ENCODE results near the gene MICALL1.
"Not testable (repeated sequence)": the region's sequence is repeated elsewhere in the genome, so short reads cannot be mapped to it uniquely, and the experiment has no call there.

The MICALL1 gene

GRCh38 chr22:37954686-37955085 is 48.6 kb downstream of the MICALL1 start:
- in situ Hi-C loops (cut with MboI; ENCODE audit: low sequenced_read_pairs), result no loop called here

GRCh38 chr22:37955825-37956397 is 49.8 kb downstream of the MICALL1 start:
- in situ Hi-C loops (cut with MboI; ENCODE audit: low sequenced_read_pairs), result not testable (repeated sequence)

DNA sequence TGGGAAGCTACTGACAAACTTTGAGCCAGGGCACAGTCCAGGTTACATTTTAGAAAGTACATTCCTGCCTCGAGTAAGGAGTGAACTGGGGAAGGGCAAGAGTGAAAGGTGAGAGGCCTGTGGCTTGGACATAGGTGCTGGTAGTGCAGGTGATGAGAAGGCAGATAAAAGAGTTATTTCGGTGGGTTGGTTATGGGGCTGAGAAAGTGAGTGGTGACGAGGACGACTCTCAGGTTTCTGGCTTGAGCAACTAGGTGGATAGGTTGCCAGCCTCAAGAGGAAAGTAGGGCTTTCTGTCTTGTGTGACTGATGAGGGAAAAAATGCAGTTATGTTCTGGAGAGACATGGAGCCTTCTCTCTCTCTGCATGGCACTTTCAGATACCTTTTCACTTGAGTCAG is 51.1 kb downstream of the MICALL1 start:
- in situ Hi-C loops (cut with MboI; ENCODE audit: low sequenced_read_pairs), result no loop called here

GRCh38 chr22:37959231-37959825 is 53.2 kb downstream of the MICALL1 start:
- in situ Hi-C loops (cut with MboI; ENCODE audit: low sequenced_read_pairs), result no loop called here

DNA sequence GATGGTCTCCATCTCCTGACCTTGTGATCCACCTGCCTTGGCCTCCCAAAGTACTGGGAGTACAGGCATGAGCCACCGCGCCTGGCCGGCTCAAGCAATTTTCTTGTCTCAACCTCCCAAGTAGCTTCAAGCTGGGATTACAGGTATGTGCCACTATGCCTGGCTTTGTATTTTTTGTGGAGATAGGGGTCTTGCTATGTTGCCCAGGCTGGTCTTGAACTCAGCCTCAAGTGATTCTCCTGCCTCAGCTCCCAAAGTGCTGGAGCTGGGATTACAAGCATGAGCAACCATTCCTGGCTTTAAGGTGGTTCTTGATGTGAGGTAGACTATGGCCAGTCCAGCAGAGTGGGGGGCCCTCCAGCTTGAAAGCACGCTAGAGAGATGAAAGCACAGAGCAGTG is 55.0 kb downstream of the MICALL1 start:
- in situ Hi-C loops (cut with MboI; ENCODE audit: low sequenced_read_pairs), result no loop called here

GRCh38 chr22:37965940-37966664 is 60.0 kb downstream of the MICALL1 start:
- in situ Hi-C loops (cut with MboI; ENCODE audit: low sequenced_read_pairs), result no loop called here

DNA sequence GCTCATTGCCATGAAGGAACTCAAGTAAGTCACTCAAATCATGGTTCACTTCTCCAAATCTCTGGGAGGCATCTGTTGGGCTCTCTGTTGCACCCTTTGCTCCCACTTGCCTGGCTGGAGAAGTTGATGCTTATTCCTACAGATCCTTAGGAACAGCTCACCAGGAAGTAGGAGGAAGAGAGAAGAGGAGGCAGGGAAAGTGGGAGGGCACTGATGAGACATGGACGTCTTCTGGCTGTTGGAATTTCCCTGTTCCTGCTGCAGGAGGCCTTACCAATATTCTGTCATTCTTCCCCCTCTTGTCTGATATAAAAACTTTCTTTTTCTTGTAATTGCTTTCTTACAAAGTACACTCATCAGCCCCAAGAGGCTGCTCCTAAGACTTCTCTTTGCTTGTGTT is 61.0 kb downstream of the MICALL1 start:
- in situ Hi-C loops (cut with MboI; ENCODE audit: low sequenced_read_pairs), result no loop called here

GRCh38 chr22:37967637-37968451 is 61.7 kb downstream of the MICALL1 start:
- in situ Hi-C loops (cut with MboI; ENCODE audit: low sequenced_read_pairs), result no loop called here

DNA sequence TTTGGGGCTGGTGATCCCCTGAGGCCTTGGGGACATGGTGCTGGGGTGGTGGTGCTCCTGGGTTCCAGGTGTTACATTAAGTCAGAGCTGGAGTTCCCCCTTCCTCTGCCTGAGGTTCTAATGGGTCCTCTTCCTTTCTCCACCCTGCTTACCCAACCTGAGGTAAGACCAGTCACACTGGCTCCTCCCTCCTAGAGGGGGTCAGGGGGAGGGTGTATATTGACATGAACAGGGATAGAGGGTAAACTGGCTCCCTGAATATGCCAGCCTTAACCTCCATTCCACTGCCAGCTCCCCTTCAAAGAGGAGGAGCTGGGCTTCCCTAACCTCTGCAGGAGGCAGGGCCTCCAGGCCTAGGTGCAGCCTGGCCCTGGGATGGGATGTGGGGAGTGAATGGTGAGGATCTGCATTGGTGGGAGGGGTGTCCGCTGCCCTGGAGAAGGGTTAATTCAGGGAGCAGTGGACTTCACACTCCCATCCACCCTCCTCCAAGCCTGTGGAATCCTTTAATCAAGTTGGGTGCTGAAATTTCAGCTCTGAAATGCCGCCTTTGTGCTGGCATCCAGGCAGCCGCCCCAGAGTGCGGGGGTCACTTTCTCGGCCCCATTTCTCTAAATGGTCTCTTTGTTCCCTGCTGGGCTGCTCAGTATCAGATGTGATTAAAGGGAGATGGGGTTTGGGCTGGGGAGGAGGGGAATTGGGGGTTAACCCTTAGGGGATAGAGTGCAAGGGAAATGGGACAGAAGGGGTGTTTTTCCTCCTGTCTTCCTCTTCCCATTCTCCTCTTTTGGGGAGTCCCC is 62.6 kb downstream of the MICALL1 start:
- in situ Hi-C loops (cut with MboI; ENCODE audit: low sequenced_read_pairs), result no loop called here

- in situ Hi-C loops (cut with MboI; ENCODE audit: low sequenced_read_pairs), result no loop called here
These were observed 64.8 kb downstream of the MICALL1 start for GRCh38 chr22:37970864-37971263.

GRCh38 chr22:37971475-37972434 is 65.7 kb downstream of the MICALL1 start:
- in situ Hi-C loops (cut with MboI; ENCODE audit: low sequenced_read_pairs), result no loop called here

- in situ Hi-C loops (cut with MboI; ENCODE audit: low sequenced_read_pairs), result no loop called here
These were observed 66.4 kb downstream of the MICALL1 start for GRCh38 chr22:37972527-37972926.

DNA sequence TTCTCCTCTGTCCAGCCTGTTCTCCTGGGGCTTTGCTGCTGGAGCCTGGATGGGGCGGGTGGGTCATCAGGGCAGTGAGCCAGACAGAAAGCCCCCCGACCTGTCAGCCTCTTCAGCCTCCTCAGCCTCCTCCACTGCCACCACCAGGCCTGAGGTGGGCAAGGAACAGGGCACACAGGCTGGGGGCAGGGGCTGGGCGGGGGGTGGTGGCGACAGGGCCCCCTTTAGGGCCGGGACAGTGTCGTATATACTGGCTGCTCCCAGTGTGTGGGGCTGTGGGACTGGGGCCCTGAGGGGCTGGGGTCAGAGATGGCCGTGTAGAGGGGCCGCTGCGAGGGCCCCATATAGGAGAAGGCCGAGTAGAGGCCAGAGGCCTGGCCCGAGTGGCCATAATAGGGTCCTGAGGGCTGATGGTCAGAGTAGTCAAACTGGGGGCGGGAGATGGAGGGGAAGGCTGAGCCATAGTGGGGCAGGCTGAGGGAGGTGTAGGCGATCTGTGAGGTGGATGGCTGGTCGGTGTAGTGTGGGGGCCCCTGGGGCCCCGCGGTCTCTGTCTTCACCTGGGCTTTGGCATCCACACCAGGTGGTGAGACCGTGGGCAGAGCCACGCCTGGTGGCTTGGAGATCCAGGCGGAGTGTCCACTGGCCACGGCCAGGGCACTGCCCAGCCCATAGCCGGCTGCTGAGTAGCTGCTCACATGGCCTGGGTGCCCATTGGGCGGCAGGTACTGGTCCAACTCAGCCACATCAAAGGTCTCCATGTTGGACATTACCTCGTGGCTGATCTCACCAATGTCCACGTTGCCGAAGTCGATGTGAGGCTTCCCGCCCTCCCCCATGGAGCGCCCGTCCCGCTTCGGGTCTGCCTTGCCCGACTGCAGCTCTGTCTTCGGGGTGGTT is 67.4 kb downstream of the MICALL1 start:
- in situ Hi-C loops (cut with MboI; ENCODE audit: low sequenced_read_pairs), result no loop called here

DNA sequence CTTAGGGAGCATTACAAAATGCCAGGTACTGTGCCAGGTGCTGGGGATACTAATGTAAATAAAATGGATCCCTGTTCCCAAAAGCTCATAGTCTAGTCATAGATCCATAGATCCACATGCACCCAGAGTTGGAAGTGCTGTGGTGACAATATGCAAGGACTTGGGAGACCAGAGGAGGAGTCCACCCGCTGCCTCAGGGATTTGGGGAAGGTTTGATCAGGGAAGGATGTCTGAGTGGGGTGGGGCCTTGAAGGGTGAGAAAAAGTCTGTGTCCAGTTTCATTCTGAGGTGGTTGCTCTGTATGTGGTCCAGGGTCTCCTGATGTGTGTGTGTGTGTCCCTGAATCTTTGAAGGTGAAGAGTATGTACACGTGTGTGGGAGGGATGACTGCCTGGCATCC is 69.1 kb downstream of the MICALL1 start:
- in situ Hi-C loops (cut with MboI; ENCODE audit: low sequenced_read_pairs), result no loop called here

GRCh38 chr22:37976022-37976421 is 69.9 kb downstream of the MICALL1 start:
- in situ Hi-C loops (cut with MboI; ENCODE audit: low sequenced_read_pairs), result not testable (repeated sequence)

- in situ Hi-C loops (cut with MboI; ENCODE audit: low sequenced_read_pairs), result no loop called here
These were observed 70.5 kb downstream of the MICALL1 start for GRCh38 chr22:37976547-37976946.

- in situ Hi-C loops (cut with MboI; ENCODE audit: low sequenced_read_pairs), result no loop called here
These were observed 73.7 kb downstream of the MICALL1 start for GRCh38 chr22:37979782-37980181.

DNA sequence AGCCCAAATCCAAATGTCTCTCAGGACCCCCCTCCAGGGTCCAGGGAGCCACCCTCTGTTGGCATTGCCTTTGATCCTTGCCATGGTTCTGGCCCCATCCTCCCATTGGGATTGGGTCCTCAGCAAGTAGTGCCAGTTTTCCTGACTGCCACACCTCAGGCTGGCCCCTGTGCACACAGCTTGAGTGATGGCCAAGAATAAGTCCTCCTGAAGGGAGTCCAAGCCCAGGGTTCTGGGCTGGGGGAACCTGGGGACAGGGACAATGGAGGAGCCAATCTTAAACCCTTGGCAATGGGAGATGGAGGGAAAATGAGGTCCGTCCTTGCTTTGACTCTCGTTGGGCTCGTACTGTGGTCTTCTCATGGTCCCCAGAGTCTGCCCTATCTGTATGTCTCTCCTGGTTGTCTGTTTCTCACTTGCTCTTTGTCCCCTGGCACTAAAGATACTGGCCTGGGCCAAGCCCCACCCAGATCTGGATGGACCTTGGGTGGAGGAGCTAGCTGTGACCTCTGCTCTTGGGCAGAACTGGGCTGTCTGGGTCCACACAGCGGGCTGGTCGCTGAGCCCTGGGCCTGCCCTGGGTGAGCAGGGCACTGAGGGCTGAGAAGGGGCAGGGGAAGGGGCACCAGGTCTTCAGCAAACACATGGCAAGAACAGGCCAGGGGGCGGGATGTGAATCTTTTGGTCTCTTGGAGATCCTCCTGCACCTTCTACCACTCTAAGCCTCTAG is 75.3 kb downstream of the MICALL1 start:
- in situ Hi-C loops (cut with MboI; ENCODE audit: low sequenced_read_pairs), result no loop called here
